PC-9 (cell line): ENCODE data around the gene NBPF12.
"Not testable (repeated sequence)": the region's sequence is repeated elsewhere in the genome, so short reads cannot be mapped to it uniquely, and the experiment has no call there.

Source experiments
- EZH2 ChIP-seq: fragments of 200-600 bp; sonication (generic); IDR thresholded peaks from 2 replicates; pipeline ENCODE4 v1.8.0; 2017; ENCODE audit warnings: antibody characterized with exemption, low read depth
- TF ChIP-seq, protein P1 (sequence below): fragments of 200-600 bp; sonication (generic); conservative IDR thresholded peaks from 2 replicates; pipeline ENCODE4 v1.6.1; 2017; ENCODE audit warnings: mixed run types, antibody characterized with exemption, mild to moderate bottlenecking, moderate library complexity

DNA sequence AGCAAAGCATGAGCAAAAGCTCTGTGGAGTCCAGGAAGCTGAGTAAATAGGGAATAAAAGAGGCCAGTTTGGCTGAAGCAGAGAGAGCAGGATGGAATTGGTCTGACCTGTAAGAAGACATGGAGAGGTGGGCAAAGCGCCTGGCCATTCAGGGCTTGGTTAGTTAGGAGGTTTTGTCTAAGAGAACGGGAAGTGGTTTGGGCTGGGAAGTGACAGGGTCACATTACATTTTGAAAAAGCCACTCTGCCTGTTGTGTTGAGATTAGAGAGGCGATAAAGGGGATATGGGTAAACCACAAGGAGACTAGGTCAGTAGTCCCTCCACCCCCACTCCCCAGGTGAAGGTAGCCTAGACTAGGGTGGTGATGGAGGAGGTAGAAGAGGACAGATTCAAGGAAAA is 662 bp upstream of the NBPF12 start:
- TF ChIP-seq, protein P1, sequence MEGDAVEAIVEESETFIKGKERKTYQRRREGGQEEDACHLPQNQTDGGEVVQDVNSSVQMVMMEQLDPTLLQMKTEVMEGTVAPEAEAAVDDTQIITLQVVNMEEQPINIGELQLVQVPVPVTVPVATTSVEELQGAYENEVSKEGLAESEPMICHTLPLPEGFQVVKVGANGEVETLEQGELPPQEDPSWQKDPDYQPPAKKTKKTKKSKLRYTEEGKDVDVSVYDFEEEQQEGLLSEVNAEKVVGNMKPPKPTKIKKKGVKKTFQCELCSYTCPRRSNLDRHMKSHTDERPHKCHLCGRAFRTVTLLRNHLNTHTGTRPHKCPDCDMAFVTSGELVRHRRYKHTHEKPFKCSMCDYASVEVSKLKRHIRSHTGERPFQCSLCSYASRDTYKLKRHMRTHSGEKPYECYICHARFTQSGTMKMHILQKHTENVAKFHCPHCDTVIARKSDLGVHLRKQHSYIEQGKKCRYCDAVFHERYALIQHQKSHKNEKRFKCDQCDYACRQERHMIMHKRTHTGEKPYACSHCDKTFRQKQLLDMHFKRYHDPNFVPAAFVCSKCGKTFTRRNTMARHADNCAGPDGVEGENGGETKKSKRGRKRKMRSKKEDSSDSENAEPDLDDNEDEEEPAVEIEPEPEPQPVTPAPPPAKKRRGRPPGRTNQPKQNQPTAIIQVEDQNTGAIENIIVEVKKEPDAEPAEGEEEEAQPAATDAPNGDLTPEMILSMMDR: not testable (repeated sequence)
- TF ChIP-seq EZH2: not testable (repeated sequence)
